Hepatocyte (in vitro differentiated cells): ENCODE results near the gene GCGR.

Experiments used
- EZH2 ChIP-seq: fragments of 200-600 bp; sonication (generic); IDR thresholded peaks from 2 replicates; pipeline ENCODE4 v1.6.1; 2016; ENCODE audit warnings: antibody characterized with exemption, mild to moderate bottlenecking, borderline replicate concordance
- EZH2phosphoT487 ChIP-seq: fragments of 200-600 bp; sonication (generic); IDR thresholded peaks from one replicate; pipeline ENCODE4 v1.6.1; 2018; ENCODE audit warnings: antibody characterized with exemption, mild to moderate bottlenecking, low read depth, moderate library complexity; ENCODE audit not compliant: unreplicated experiment, severe bottlenecking
- TF ChIP-seq, protein P1 (sequence below): fragments of 200-600 bp; sonication (generic); IDR thresholded peaks from 2 replicates; pipeline ENCODE4 v1.5.1; 2016; ENCODE audit warnings: antibody characterized with exemption, mild to moderate bottlenecking; ENCODE audit not compliant: poor library complexity

DNA sequence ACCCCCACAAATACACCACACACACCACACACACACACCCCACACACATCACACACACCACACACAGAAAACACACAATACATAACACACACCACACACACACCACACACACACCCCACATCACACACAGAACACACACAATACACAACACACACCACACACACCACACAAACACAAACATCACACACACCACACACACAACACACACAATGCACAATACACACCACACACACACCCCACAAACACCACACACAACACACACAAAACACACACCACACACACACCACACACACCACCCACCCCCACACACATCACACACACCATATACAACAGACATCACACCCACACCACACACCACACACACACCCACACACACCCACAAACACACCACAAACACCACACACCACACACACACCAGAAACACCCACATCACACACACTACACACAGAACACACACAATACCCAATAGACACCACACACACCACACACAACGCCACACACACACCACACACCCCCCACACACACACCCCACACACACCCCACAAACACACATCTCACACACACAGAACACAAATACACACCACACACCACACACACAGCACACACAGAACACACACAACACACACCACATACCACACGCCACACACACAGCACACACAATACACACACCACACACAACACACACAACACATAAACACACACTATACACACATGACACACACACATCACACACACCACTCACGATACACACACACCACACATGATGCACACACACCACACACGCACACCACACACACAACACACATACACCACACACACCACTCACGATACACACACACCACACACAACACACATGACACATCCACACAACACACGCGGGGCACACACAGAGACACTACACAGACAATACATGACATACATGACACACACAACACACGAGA is 11.0 kb upstream of the GCGR start:
- TF ChIP-seq, protein P1, sequence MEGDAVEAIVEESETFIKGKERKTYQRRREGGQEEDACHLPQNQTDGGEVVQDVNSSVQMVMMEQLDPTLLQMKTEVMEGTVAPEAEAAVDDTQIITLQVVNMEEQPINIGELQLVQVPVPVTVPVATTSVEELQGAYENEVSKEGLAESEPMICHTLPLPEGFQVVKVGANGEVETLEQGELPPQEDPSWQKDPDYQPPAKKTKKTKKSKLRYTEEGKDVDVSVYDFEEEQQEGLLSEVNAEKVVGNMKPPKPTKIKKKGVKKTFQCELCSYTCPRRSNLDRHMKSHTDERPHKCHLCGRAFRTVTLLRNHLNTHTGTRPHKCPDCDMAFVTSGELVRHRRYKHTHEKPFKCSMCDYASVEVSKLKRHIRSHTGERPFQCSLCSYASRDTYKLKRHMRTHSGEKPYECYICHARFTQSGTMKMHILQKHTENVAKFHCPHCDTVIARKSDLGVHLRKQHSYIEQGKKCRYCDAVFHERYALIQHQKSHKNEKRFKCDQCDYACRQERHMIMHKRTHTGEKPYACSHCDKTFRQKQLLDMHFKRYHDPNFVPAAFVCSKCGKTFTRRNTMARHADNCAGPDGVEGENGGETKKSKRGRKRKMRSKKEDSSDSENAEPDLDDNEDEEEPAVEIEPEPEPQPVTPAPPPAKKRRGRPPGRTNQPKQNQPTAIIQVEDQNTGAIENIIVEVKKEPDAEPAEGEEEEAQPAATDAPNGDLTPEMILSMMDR, result no peak
- TF ChIP-seq EZH2 (no peak), EZH2phosphoT487 (no peak)
